ENCODE data around the gene EVC2. TPM values are rescaled to one million over a fixed set of nuclear protein-coding genes. Genes with fewer than 3 reads are reported as not detected.

EVC2 gene
- total and polyA plus RNA-seq, 2 of the 4 experiments (the other 2 are of a cell fraction), result 2.7 to 5.9 TPM

DNA sequence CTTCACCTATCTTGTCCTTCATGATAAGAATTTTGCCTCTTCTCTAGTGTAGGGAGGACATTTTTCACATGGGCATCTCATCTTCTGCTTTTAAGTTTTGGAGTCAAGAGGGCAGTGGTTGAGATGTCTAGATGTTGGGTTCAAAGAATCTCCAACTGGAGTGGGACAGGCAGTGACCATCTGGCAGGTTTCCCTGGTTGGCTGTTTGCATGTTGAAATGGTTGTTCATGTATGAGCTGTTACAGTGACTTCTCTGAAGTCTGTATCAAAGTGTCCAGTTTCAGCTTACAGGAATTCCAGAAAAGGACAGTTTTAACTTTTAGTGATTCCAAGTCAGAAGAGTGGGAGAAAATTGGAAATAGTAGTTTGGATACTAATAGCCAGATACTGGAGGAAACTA, 192.7 kb downstream of the EVC2 start:
- H3K4me3 ChIP-seq (ENCODE audit: insufficient read depth, low read depth, low read length), result no peak overlapping the region
- BruUV-seq (replicated peaks), result no TSS peak

More for the DNA sequence above, 192.7 kb downstream of the EVC2 start:
- Histone ChIP-seq H2AK5ac (ENCODE audit: low read depth, low read length) (no peak overlapping the region), H3K9me3 (ENCODE audit: control insufficient read depth, insufficient read depth, low read length) (no peaks in the 10 kb centered on the region), H3K56ac (ENCODE audit: extremely low read depth, insufficient read depth, low read length) (no peak overlapping the region), H3K23ac (ENCODE audit: low read depth, low read length) (no peak overlapping the region), H3K27ac (ENCODE audit: insufficient read depth, low read length) (no peak overlapping the region), H2BK20ac (ENCODE audit: low read depth, low read length) (no peak overlapping the region), H3K36me3 (ENCODE audit: control insufficient read depth, insufficient read depth, low read length) (no peaks in the 10 kb centered on the region), H2BK5ac (ENCODE audit: low read depth, low read length, poor library complexity, severe bottlenecking) (no peak overlapping the region), H4K20me1 (ENCODE audit: insufficient read depth, low read length) (no peaks in the 10 kb centered on the region), H3K9me1 (ENCODE audit: insufficient read depth, low read length) (no peaks in the 10 kb centered on the region), H3K79me1 (ENCODE audit: low read depth in 1 of 2, low read length in 2 of 2) (no peaks in the 10 kb centered on the region), H3K27me3 (ENCODE audit: control insufficient read depth, insufficient read depth, low read length) (no peaks in the 10 kb centered on the region; the same call in 1 of the 2 replicates), H3K9ac (ENCODE audit: low read depth, low read length) (no peak overlapping the region), H2BK15ac (ENCODE audit: low read depth, low read length) (no peak overlapping the region), H3K4me1 (ENCODE audit: control insufficient read depth, insufficient read depth, low read length) (no peaks in the 10 kb centered on the region), H2BK120ac (ENCODE audit: low read depth, low read length) (no peak overlapping the region), H3K18ac (ENCODE audit: low read depth, low read length) (no peak overlapping the region), H3K4ac (ENCODE audit: low read depth, low read length) (no peak overlapping the region), H3K14ac (replicated peaks; ENCODE audit: low read depth, low read length) (no peak overlapping the region), H2AFZ (replicated peaks; ENCODE audit: low read length, poor library complexity) (no peak overlapping the region), H3K4me2 (ENCODE audit: low read depth, low read length) (no peak overlapping the region), H2AK9ac (replicated peaks; ENCODE audit: low read depth, low read length, poor library complexity) (no peak overlapping the region), H4K8ac (ENCODE audit: low read depth in 2 of 2, low read length in 2 of 2) (no peak overlapping the region), H4K91ac (ENCODE audit: insufficient read depth, low read depth, low read length) (no peak overlapping the region), H4K5ac (ENCODE audit: low read depth, low read length) (no peak overlapping the region)
- TF ChIP-seq POLR2A (IDR thresholded peaks at IDR 0.05; ENCODE audit: low read depth, low read length) (no peak), FOS (IDR thresholded peaks at IDR 0.05; ENCODE audit: low read depth, low read length) (no peak), CEBPB (IDR thresholded peaks at IDR 0.05; ENCODE audit: low read depth, low read length) (no peak), USF2 (IDR thresholded peaks at IDR 0.05; ENCODE audit: low read depth, low read length) (no peak), RCOR1 (IDR thresholded peaks at IDR 0.05; ENCODE audit: insufficient replicate concordance, low read length) (no peak), NFE2L2 (IDR thresholded peaks at IDR 0.05; ENCODE audit: low read depth, low read length) (no peak), CTCF (conservative IDR thresholded peaks at IDR 0.05; ENCODE audit: low read depth, low read length) (no peak), RAD21 (IDR thresholded peaks at IDR 0.05; ENCODE audit: low read length) (no peak), CHD1 (IDR thresholded peaks at IDR 0.05; ENCODE audit: low read depth, low read length) (no peak), RFX5 (IDR thresholded peaks at IDR 0.05; ENCODE audit: low read depth, low read length) (no peak), SMC3 (IDR thresholded peaks at IDR 0.05; ENCODE audit: low read depth, low read length) (no peak), ELK1 (IDR thresholded peaks at IDR 0.05; ENCODE audit: borderline replicate concordance, low read depth, low read length) (no peak), MAFK (IDR thresholded peaks at IDR 0.05; ENCODE audit: low read depth, low read length) (no peak), MXI1 (IDR thresholded peaks at IDR 0.05; ENCODE audit: borderline replicate concordance, low read depth, low read length) (no peak), MAZ (IDR thresholded peaks at IDR 0.05; ENCODE audit: borderline replicate concordance, low read depth, low read length) (no peak), BHLHE40 (IDR thresholded peaks at IDR 0.05; ENCODE audit: low read depth, low read length) (no peak)
- ChIA-PET CTCF (interaction anchor here (1.0 kb wide), 1 partner anchor 12 kb away, joined by 3 read pairs; no protein-coding TSS in a partner anchor), POLR2A (ENCODE audit: unreplicated experiment) (interaction anchor here (0.6 kb wide), 1 partner anchor 122 kb away, joined by 3 read pairs; no protein-coding TSS in a partner anchor)
- ATAC-seq (ENCODE audit: low read depth) (no peak), DNase-seq (no peak)
- dilution Hi-C loops (cut with HindIII; ENCODE audit: low sequenced_read_pairs, unreplicated experiment), result no loop called here
- in situ Hi-C loops (cut with MboI; ENCODE audit: low sequenced_read_pairs), result no loop called here
- intact Hi-C loops (cut with micrococcal nuclease), result no loop called here

Data from IMR-90 (cell line).